OCI-M1 (cell line): ENCODE measurements around the gene LGALS1.

Experiments used
- DNase-seq: peaks from one replicate; lab custom pipeline; 2025; lab: John Stamatoyannopoulos, UW

Gene LGALS1

GRCh38 chr22:37725551-37726240, 50.3 kb downstream of the LGALS1 start:
- DNase-seq, result no peak

- peak; percentile 58 for DNase-seq
Measured at GRCh38 chr22:37726241-37726887, 50.9 kb downstream of the LGALS1 start.

GRCh38 chr22:37728620-37729019, 53.2 kb downstream of the LGALS1 start:
- no peak for DNase-seq
